Activated CD4-positive, alpha-beta T cell treated with anti-CD3 and anti-CD28 coated beads for 36 hours (primary cell): ENCODE data around the gene NKD1. TPM values are rescaled to one million over a fixed set of nuclear protein-coding genes. Genes with fewer than 3 reads are reported as not detected.

Experiments
- ATAC-seq: fragments of 200-7000 bp; cut with Tn5 transposase; one replicate; pipeline ENCODE4 v1.10.0; 2021; ENCODE audit warnings: mild to moderate bottlenecking, moderate library complexity
- CTCF ChIA-PET: fragments of 350-600 bp; sonication (Branson Sonifier 250); formaldehyde crosslinking; loops from one replicate; lab custom pipeline; 2021; ENCODE audit warnings: antibody characterized with exemption; lab: Charles Lee
- POLR2A ChIA-PET: fragments of 350-600 bp; sonication (Branson Sonifier 250); formaldehyde crosslinking; loops from one replicate; lab custom pipeline; 2021; ENCODE audit warnings: antibody characterized with exemption, inconsistent platforms; lab: Charles Lee
- DNase-seq: peaks from one replicate; pipeline ENCODE4 v3.0.0-alpha.2; 2020
- H3K27ac Mint-ChIP-seq: one replicate; pipeline ENCODE4 v1.8.0; 2021; ENCODE audit warnings: mixed read lengths
- H3K27me3 Mint-ChIP-seq: one replicate; pipeline ENCODE4 v1.8.0; 2021; ENCODE audit warnings: mixed read lengths
- H3K36me3 Mint-ChIP-seq: one replicate; pipeline ENCODE4 v1.8.0; 2021; ENCODE audit warnings: low read depth, mixed read lengths
- H3K4me1 Mint-ChIP-seq: one replicate; pipeline ENCODE4 v1.8.0; 2021; ENCODE audit warnings: mixed read lengths
- H3K4me3 Mint-ChIP-seq: one replicate; pipeline ENCODE4 v1.8.0; 2021; ENCODE audit warnings: mild to moderate bottlenecking, moderate library complexity, mixed read lengths
- H3K9me3 Mint-ChIP-seq: one replicate; pipeline ENCODE4 v1.8.0; 2021; ENCODE audit warnings: low read depth, mixed read lengths
- intact Hi-C, 2 experiments: fragments of 100-400 bp; cut with DNase I in 1 of 2; cut with micrococcal nuclease in 1 of 2; formaldehyde crosslinking; loops; one replicate each; pipeline versions ENCODE4 v1.14.2 to v1.15.1; 2022 to 2024; cut with DNase I, micrococcal nuclease
- total RNA-seq, 2 experiments: library from RNA; stranded (reverse); gene quantifications; one replicate each; pipeline ENCODE4 v1.2.3, GENCODE V29; 2021

NKD1 gene
- total RNA-seq, 2 experiments from 2014 or later = 1.8 to 3.1 TPM

- Mint-ChIP-seq H3K4me3 (no peak overlapping the region), H3K36me3 (no peaks in the 10 kb centered on the region), H3K27me3 (no peaks in the 10 kb centered on the region), H3K4me1 (no peaks in the 10 kb centered on the region), H3K27ac (no peak overlapping the region), H3K9me3 (peaks cover 11% of the 10 kb centered on the region)
- intact Hi-C loops = no loop called here
- POLR2A ChIA-PET = interaction anchor here (0.5 kb wide), 1 partner anchor 11 kb away, joined by 3 read pairs; no protein-coding TSS in a partner anchor
- CTCF ChIA-PET = no interaction called here
- no peak for DNase-seq
- ATAC-seq = no peak
Observed at GRCh38 chr16:50539053-50539695, 9.0 kb upstream of the NKD1 start.

GRCh38 chr16:50539822-50540710 is 8.1 kb upstream of the NKD1 start:
- no peak for DNase-seq
- ChIA-PET POLR2A (interaction anchor here (0.5 kb wide), 1 partner anchor 10 kb away, joined by 3 read pairs; no protein-coding TSS in a partner anchor), CTCF (interaction anchor here (2.1 to 2.7 kb wide), 2 partner anchors 10 to 266 kb away, joined by 6 to 7 read pairs; no protein-coding TSS in a partner anchor)
- Mint-ChIP-seq H3K9me3 (peaks cover 11% of the 10 kb centered on the region), H3K27me3 (no peaks in the 10 kb centered on the region), H3K4me3 (no peak overlapping the region), H3K27ac (no peak overlapping the region), H3K4me1 (no peaks in the 10 kb centered on the region), H3K36me3 (no peaks in the 10 kb centered on the region)
- ATAC-seq = no peak
- intact Hi-C loops = no loop called here

- H3K4me3 Mint-ChIP-seq = no peak overlapping the region
- ChIA-PET CTCF (interaction anchor here (0.9 to 2.7 kb wide), 4 partner anchors 9 to 266 kb away, joined by 3 to 7 read pairs (median 5); no protein-coding TSS in a partner anchor), POLR2A (no interaction called here)
- DNase-seq = no peak
- no peaks in the 10 kb centered on the region for H3K4me1 Mint-ChIP-seq
- no peaks in the 10 kb centered on the region for H3K27me3 Mint-ChIP-seq
- ATAC-seq = no peak
- peaks cover 11% of the 10 kb centered on the region for H3K9me3 Mint-ChIP-seq
- no peaks in the 10 kb centered on the region for H3K36me3 Mint-ChIP-seq
- intact Hi-C loops = no loop called here
- H3K27ac Mint-ChIP-seq = no peak overlapping the region
Observed at GRCh38 chr16:50540711-50541007, 7.5 kb upstream of the NKD1 start.

GRCh38 chr16:50542703-50543102 is 5.5 kb upstream of the NKD1 start:
- Mint-ChIP-seq H3K27ac (no peak overlapping the region), H3K4me1 (peaks cover 4% of the 10 kb centered on the region), H3K4me3 (no peak overlapping the region), H3K36me3 (no peaks in the 10 kb centered on the region), H3K27me3 (no peaks in the 10 kb centered on the region), H3K9me3 (peaks cover 11% of the 10 kb centered on the region)
- intact Hi-C loops = no loop called here
- ChIA-PET POLR2A (interaction anchor here (0.6 kb wide), 1 partner anchor 92 kb away, joined by 3 read pairs; no protein-coding TSS in a partner anchor), CTCF (interaction anchor here (1.3 to 2.7 kb wide), 2 partner anchors 7 to 77 kb away, joined by 3 to 7 read pairs; no protein-coding TSS in a partner anchor)
- ATAC-seq (no peak), DNase-seq (no peak)

GRCh38 chr16:50546125-50546524 is 2.1 kb upstream of the NKD1 start:
- no peaks in the 10 kb centered on the region for H3K27me3 Mint-ChIP-seq
- ATAC-seq (no peak), DNase-seq (no peak)
- peaks cover 26% of the 10 kb centered on the region for H3K4me1 Mint-ChIP-seq
- POLR2A ChIA-PET = no interaction called here
- H3K9me3 Mint-ChIP-seq = peaks cover 11% of the 10 kb centered on the region
- intact Hi-C loops = loop anchor here (2.0 to 5.0 kb wide), 5 partner anchors 121 to 1264 kb away; partner anchors contain the start of genes BRD7 (in 1 of the 2), CBLN1 (in 1 of the 2) and CYLD (in 1 of the 2)
- no peak overlapping the region for H3K4me3 Mint-ChIP-seq
- H3K27ac Mint-ChIP-seq = no peak overlapping the region
- CTCF ChIA-PET = interaction anchor here (0.7 to 1.6 kb wide), 4 partner anchors 35 to 521 kb away, joined by 3 to 4 read pairs (median 4); partner anchors contain the start of gene CNEP1R1
- H3K36me3 Mint-ChIP-seq = no peaks in the 10 kb centered on the region

GRCh38 chr16:50547340-50548124 is 664 bp upstream of the NKD1 start:
- ATAC-seq = peak; percentile 60
- H3K4me3 Mint-ChIP-seq = peak overlapping the region; percentile 81
- no peaks in the 10 kb centered on the region for H3K36me3 Mint-ChIP-seq
- H3K9me3 Mint-ChIP-seq = peaks cover 11% of the 10 kb centered on the region
- H3K27ac Mint-ChIP-seq = no peak overlapping the region
- POLR2A ChIA-PET = interaction anchor here (0.6 kb wide), 1 partner anchor 174 kb away, joined by 3 read pairs; no protein-coding TSS in a partner anchor
- DNase-seq = peak; percentile 72
- peaks cover 26% of the 10 kb centered on the region for H3K4me1 Mint-ChIP-seq
- intact Hi-C loops = loop anchor here (1.0 to 5.0 kb wide), 16 partner anchors 42 to 1265 kb away; partner anchors contain the start of genes BRD7 (in 1 of the 2), CBLN1 (in 1 of the 2), CNEP1R1 (in 1 of the 2) and CYLD (in 1 of the 2)
- CTCF ChIA-PET = interaction anchor here (1.0 to 1.6 kb wide), 3 partner anchors 34 to 259 kb away, joined by 3 to 11 read pairs (median 4); no protein-coding TSS in a partner anchor
- no peaks in the 10 kb centered on the region for H3K27me3 Mint-ChIP-seq

GRCh38 chr16:50548909-50549560 is 839 bp downstream of the NKD1 start:
- Mint-ChIP-seq H3K4me3 (peak overlapping the region; percentile 66), H3K36me3 (no peaks in the 10 kb centered on the region), H3K9me3 (no peaks in the 10 kb centered on the region), H3K4me1 (peaks cover 28% of the 10 kb centered on the region), H3K27ac (no peak overlapping the region), H3K27me3 (no peaks in the 10 kb centered on the region)
- POLR2A ChIA-PET = no interaction called here
- CTCF ChIA-PET = interaction anchor here (1.5 kb wide), 2 partner anchors 8 to 118 kb away, joined by 4 to 7 read pairs; no protein-coding TSS in a partner anchor
- intact Hi-C loops = loop anchor here (1.0 to 5.0 kb wide), 14 partner anchors 40 to 1267 kb away; partner anchors contain the start of genes BRD7 (in 1 of the 2), CBLN1 (in 1 of the 2), CNEP1R1 (in 1 of the 2) and CYLD (in 1 of the 2)
- no peak for ATAC-seq
- DNase-seq = no peak

- ChIA-PET CTCF (interaction anchor here (0.7 to 1.5 kb wide), 4 partner anchors 8 to 1017 kb away, joined by 3 to 7 read pairs (median 4); no protein-coding TSS in a partner anchor), POLR2A (no interaction called here)
- H3K9me3 Mint-ChIP-seq = no peaks in the 10 kb centered on the region
- H3K27ac Mint-ChIP-seq = no peak overlapping the region
- H3K4me1 Mint-ChIP-seq = peaks cover 28% of the 10 kb centered on the region
- ATAC-seq = no peak
- DNase-seq = no peak
- H3K4me3 Mint-ChIP-seq = peak overlapping the region; percentile 66
- intact Hi-C loops = loop anchor here (5.0 kb wide), 4 partner anchors 118 to 1267 kb away; partner anchors contain the start of genes BRD7 (in 1 of the 2), CBLN1 (in 1 of the 2) and CYLD (in 1 of the 2)
- no peaks in the 10 kb centered on the region for H3K36me3 Mint-ChIP-seq
- no peaks in the 10 kb centered on the region for H3K27me3 Mint-ChIP-seq
Observed at GRCh38 chr16:50549561-50549915, 1.3 kb downstream of the NKD1 start.

GRCh38 chr16:50550035-50550434 is 1.8 kb downstream of the NKD1 start:
- no peaks in the 10 kb centered on the region for H3K27me3 Mint-ChIP-seq
- no peaks in the 10 kb centered on the region for H3K36me3 Mint-ChIP-seq
- H3K9me3 Mint-ChIP-seq = no peaks in the 10 kb centered on the region
- ATAC-seq (no peak), DNase-seq (peak; percentile 31)
- no peak overlapping the region for H3K27ac Mint-ChIP-seq
- peak overlapping the region; percentile 66 for H3K4me3 Mint-ChIP-seq
- ChIA-PET CTCF (interaction anchor here (0.7 to 1.5 kb wide), 7 partner anchors 9 to 1018 kb away, joined by 3 to 7 read pairs (median 3); no protein-coding TSS in a partner anchor), POLR2A (interaction anchor here (0.7 kb wide), 1 partner anchor 10 kb away, joined by 3 read pairs; no protein-coding TSS in a partner anchor)
- H3K4me1 Mint-ChIP-seq = peaks cover 28% of the 10 kb centered on the region
- intact Hi-C loops = no loop called here
